GM19397 (cell line): ENCODE results near the gene IL36A.

Experiments
- ATAC-seq: cut with Tn5 transposase; IDR thresholded peaks from one replicate; pipeline ENCODE4 v1.9.1; 2021; ENCODE audit warnings: mild to moderate bottlenecking, moderate library complexity; ENCODE audit not compliant: unreplicated experiment

IL36A gene, protein sequence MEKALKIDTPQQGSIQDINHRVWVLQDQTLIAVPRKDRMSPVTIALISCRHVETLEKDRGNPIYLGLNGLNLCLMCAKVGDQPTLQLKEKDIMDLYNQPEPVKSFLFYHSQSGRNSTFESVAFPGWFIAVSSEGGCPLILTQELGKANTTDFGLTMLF

GRCh38 chr2:113005030-113005509, at the start of gene IL36A:
TSS of gene IL36A (plus strand) at chr2:113005459. CDS start at chr2:113005872, 413 bp downstream.
- no peak for ATAC-seq

GRCh38 chr2:112957511-112957910, 47.7 kb upstream of the IL36A start:
- ATAC-seq = no peak

- ATAC-seq = no peak
Observed at GRCh38 chr2:112958428-112959108, 46.7 kb upstream of the IL36A start.

GRCh38 chr2:112959109-112959812, 46.0 kb upstream of the IL36A start:
- no peak for ATAC-seq

DNA sequence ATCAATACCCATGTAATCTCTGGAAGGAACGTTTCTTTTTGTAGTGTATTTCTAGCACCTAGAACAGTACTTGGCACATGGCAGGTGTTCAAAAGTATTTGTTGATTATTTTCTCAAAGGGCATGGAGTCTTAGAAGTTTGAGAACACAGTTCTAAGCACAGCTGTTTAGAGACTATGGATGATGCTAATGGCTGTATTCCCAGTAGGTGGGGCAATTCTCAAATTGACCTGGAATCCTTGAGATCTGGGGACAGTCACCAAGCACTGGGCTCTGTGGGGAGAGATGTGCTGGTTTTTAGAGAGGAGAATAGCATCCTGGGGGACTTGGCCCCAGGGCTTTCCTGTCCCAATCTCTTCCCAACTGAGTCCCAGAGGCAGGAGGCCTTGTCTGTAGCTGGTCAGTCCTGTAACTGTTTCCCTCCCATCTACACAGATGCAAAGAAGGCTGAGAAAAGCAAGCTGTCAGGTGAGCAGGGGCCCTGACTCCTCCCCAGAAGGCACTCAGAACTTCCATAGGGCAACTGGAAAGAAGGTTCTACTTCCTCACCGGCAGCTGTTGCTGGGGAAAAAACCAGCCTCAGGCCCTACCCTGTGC, 44.9 kb upstream of the IL36A start:
- no peak for ATAC-seq

DNA sequence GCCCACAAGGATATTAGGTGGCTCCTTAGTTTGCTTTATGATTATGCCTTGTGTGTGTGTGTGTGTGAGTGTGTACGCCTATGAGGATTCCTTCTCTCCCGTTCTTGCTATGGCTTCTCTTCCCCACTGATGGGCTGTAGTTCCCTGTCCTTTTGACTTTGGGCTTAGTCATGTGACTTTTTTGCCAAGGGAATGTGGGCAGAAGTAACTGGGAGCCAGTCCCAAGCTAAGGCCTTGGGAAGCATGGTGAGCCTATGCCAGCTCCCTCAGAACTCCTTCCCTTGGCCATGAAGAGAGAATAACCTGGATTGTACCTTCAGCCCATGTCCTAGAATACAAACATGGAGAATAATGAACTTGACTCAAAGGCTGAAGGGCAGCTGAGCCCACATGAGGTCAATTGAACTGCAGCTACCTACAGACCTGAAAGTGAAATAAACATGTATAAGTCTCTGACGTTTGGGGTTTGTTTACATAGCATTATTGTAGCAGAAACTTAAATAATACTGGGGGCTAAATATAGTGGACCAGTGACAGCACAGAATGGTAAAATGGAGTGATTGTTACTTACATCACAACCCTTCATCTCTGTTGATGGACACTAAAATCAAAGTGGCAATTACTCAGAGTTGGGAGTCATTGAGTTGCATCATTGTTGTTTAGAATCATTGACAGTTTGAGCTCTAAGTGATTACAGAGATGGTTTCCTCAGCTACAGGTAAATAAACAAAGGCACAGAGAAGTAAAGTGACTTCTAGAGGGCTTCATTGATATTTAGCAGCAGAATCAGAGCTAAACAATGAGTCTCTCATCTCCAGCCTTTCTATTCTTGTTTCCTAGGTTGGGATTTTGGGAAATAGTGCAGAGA, 42.7 kb upstream of the IL36A start:
- ATAC-seq = no peak

DNA sequence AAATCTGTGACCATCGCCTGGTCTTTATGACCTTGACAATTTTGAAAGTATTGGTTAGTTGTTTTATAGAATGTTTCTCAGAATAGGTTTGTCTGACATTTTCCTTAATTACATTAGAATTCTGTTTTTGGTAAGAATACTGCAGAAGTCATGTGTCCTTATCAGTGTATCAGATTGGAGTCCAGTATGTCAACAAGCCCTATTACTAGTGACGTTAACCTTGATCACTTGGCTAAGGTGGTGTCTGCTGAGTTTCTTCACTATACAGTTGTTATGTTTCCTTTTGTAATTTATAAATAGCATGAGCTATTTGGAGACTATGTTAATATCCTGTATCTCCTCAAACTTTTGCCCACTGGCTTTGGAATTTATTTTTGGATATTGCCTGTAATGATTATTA, 38.2 kb upstream of the IL36A start:
- ATAC-seq = no peak

- no peak for ATAC-seq
Observed at GRCh38 chr2:112972423-112973086, 32.7 kb upstream of the IL36A start.

DNA sequence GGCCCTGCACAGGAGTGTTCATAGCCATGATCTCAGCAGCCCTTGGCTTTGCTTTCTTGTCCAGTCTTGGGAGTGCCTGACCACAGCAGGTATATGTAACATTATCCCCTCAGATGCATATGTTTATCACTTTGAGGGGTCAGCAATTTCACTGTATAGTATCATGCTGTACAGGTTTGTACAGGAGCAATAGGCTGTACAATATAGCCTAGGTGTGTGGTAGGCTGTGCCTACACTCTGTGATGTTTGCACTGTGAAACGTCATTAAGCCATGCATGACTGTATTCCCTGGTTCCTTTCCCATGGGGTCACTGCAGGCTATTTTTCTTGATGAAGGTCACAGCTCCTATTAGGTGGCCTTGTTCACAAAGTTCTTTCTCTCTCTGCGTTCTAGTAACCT, 32.1 kb upstream of the IL36A start:
- no peak for ATAC-seq

DNA sequence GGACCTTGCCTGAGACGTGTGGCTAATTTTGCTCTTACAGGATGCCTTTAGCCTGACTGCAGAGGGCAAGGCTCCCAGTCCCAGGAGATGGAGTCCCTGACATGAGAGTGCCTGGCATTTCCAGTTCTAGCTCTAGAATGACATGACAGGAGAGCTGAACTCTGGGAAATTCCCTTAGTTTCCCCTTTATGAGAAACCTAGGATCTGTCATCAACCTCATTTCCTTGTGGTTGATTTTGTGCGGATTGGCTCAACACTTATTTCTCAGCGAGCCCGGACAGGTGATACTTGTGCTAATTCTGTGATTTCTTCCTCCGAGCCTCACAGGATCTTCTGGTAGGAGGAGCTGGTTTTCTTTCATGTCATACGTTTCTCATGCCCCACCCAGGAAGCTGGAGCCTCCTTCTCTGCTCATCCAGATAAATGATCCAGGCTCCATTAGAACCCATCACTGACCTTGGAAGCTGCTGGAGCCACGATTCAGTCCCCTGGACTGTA, 27.7 kb upstream of the IL36A start, which contains the start of gene IL36G:
Gene IL36G, plus strand, starts transcription at position 448 of the 498 bp plus-strand sequence. CDS start 633 bp downstream, outside the sequence.
- ATAC-seq = no peak

DNA sequence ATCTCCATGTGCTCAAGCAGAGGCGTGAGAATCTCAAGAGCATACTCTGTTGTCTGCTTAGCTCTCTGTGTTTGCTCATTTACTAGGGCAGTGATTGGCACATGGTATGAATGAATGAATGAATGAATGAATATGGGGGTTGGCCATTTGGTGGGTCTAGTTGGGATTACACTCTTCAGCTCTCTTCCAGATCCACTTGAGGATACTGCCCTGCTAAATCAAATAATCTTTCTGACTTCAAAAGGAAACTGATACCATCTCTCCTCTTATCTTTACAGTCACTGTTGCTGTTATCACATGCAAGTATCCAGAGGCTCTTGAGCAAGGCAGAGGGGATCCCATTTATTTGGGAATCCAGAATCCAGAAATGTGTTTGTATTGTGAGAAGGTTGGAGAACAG, 25.5 kb upstream of the IL36A start:
- no peak for ATAC-seq

- ATAC-seq = no peak
Observed at GRCh38 chr2:112980537-112980936, 24.7 kb upstream of the IL36A start.

- ATAC-seq = no peak
Observed at GRCh38 chr2:112985090-112985489, 20.2 kb upstream of the IL36A start.

DNA sequence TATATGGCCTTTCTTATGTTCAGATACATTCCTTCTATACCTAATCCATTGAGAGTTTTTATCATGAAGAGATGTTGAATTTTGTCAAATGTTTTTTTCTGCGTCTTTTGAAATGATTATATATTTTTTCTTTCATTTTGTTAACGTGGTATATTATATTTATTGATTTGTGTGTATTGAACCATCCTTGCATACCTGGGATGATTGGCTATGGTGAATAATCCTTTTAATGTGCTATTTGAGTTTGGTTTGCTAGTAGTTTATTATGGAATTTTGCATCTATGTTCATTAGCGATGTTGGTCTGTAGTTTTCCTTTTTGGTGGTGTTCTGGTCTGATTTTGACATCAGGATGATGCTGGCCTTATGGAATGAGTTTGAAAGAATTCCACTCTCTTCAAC, 15.6 kb upstream of the IL36A start:
- ATAC-seq = no peak

DNA sequence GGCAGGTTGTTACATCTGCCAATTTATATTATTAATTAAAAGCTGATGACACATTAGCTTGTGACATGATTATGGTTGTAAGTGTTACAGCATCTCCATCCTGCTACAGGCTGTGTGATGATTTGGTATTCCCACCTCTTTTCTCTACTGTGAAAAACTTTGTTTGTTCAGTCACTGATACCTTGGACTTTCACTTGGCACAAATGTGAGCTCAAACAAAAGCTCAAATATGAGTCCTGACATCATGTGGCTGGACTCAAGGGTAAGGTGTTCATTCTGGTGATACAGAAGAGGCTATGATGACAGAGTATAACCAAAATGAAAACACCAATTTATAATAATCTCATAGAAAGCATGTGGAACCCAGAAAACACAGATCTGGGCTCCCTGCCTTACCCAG, 11.4 kb upstream of the IL36A start:
- no peak for ATAC-seq

DNA sequence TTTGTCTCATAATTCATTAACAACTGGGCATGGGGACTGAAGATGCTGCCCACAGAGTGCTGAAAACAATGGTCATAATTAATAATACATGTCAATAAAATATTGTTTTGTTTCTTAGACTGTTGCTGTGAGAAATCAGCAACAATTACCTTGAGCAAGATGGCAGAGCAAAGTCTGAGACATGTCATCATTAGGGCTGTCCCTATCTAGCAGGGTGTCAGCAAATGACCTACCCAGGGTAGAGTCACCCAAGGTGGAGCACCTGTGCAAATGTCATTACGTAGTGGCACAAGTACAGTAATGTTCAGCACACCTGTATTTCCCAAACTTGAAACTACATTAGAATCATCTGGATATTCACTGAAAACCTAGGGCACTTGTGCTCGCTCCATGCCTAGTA, 10.6 kb upstream of the IL36A start:
- ATAC-seq = no peak

- no peak for ATAC-seq
Observed at GRCh38 chr2:112995346-112995920, 9.8 kb upstream of the IL36A start.

DNA sequence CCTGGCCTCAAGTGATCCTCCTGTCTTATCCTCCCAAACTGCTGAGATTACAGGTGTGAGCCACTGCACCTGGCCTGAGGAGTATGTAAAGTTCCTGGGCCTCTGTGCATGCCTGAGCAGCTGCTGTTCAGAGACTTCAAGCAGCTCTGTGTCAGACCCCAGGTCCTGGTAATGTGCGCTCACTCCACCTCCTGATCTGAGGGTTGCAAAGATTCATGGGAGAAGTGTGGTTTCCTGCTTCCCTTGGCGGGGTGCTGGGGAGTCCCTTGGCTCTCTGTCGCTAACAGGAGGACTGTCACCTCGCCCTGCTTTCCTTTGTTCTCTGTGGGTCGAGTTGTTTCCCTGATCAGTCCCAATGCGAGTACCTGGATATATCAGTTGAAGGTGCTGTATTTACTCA, 8.6 kb upstream of the IL36A start:
- ATAC-seq = no peak

GRCh38 chr2:112997151-112997550, 8.1 kb upstream of the IL36A start:
- ATAC-seq = no peak

DNA sequence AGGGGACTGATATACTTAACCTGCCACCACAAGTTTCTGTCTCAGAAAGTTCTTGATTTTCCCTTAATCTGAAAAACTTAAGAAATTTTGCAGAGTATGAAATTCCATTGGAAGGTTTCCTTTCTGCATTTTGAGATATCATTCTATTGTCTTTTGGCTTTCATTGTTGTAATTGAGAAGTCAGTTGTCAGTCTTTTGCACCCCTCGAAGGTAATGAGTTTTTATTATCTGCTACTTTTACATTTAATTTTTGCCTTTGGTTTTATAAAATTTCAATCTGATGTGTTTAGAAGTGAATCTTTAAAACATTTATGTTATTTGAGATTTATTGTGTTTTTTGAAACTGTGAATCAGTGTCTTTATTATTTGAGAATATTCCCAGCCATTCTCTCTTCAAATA, 4.8 kb upstream of the IL36A start:
- ATAC-seq = no peak
